Thymus (tissue), 11 donors: ENCODE measurements around the gene SYNDIG1. TPM values are rescaled to one million over a fixed set of nuclear protein-coding genes. Genes with fewer than 3 reads are reported as not detected.

ENCODE experiments used
- DNase-seq, 9 donors: peaks; one replicate each; pipeline ENCODE4 v3.0.0-alpha.2; 2013; ENCODE audit warnings: low spot score in 9 of 9, low read depth in 6 of 9, missing footprints in 1 of 9
- H3K27ac ChIP-seq, 2 donors: one replicate each; pipeline ENCODE4 v1.5.1; 2013; ENCODE audit warnings: control low read depth in 1 of 2, low read depth in 1 of 2, low read length in 1 of 2, mild to moderate bottlenecking in 1 of 2, moderate library complexity in 1 of 2
- H3K27me3 ChIP-seq, 2 donors: one replicate each; pipeline ENCODE4 v1.5.1; 2013; ENCODE audit warnings: low read length in 1 of 2; ENCODE audit not compliant: control insufficient read depth in 2 of 2, insufficient read depth in 1 of 2
- H3K36me3 ChIP-seq, 2 donors: one replicate each; pipeline ENCODE4 v1.5.1; 2013; ENCODE audit warnings: low read length in 1 of 2, mild to moderate bottlenecking in 1 of 2, moderate library complexity in 1 of 2; ENCODE audit not compliant: control insufficient read depth in 2 of 2, insufficient read depth in 2 of 2
- H3K4me1 ChIP-seq, 2 donors: one replicate each; pipeline ENCODE4 v1.5.1; 2013; ENCODE audit warnings: low read length in 2 of 2; ENCODE audit not compliant: control insufficient read depth in 2 of 2, insufficient read depth in 2 of 2
- H3K4me3 ChIP-seq, 2 donors: one replicate each; pipeline ENCODE4 v1.5.1; 2013; ENCODE audit warnings: low read length in 2 of 2, control low read depth in 1 of 2, mild to moderate bottlenecking in 1 of 2
- H3K9me3 ChIP-seq, 2 donors: one replicate each; pipeline ENCODE4 v1.5.1; 2013; ENCODE audit warnings: low read length in 1 of 2, mild to moderate bottlenecking in 1 of 2; ENCODE audit not compliant: control insufficient read depth in 2 of 2, insufficient read depth in 1 of 2
- WGBS: extraction: QIAGEN DNeasy Blood & Tissue Kit; methylation state at CpG from one replicate; pipeline ENCODE4 v1.1.7; 2013; 5-methylcytosine and 5-hydroxymethylcytosine counted together
- polyA plus RNA-seq: library from polyadenylated mRNA; stranded (reverse); fragments of 200-250 nt; gene quantifications from one replicate; pipeline ENCODE4 v1.2.3, GENCODE V29; 2013
- total RNA-seq: library from RNA; stranded (reverse); fragments of 120-200 nt; gene quantifications from one replicate; pipeline ENCODE4 v1.2.4, GENCODE V29; 2013
- donor health status: healthy.

Gene SYNDIG1
- total and polyA plus RNA-seq, 2 donors: 0.41 to 3.2 TPM

DNA sequence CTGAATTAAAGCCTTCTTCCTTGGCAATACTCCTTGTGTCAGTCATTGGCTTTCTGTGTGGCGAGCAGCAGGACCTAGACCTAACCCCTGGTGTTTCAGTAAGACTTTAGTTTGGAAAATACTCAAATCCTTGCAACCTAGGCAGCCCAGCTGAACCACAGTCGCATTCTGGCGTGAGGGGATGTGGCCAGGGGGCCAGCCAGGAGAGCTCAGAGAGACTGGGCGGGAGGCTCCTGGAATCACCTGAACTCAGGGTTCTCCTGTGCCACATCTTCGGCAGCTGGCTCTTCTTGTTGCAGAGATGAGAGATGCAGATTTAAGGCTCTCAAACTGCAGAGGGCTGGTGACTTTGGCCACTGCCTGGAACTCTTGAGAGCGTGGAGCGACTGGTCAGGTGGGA lies 102.7 kb downstream of the SYNDIG1 start:
- WGBS: 98% methylated on average over 7 of the region's 7 CpGs
- no peak for DNase-seq

DNA sequence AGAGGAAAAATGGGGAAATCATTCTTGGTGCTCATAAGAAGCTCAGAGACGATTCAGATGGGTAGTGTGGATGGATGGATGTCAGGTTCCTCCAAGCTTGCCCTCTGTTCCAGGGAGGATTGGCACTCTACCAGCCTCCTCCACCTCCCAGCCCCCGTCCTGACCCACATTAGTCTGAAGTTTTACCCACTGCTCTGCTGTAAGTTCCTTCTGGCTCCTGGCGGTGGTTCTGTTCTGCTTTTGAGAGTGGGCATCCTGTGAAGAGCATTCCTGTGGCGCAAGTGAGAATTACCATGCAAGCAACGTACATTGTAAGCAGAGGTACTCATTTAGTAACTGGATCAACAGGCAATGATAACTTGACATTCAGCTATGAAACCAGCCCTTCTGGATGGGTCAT lies 103.4 kb downstream of the SYNDIG1 start:
- 93% methylated on average over 5 of the region's 5 CpGs for WGBS
- Histone ChIP-seq H3K4me3 (no peak overlapping the region), H3K4me1 (no peaks in the 10 kb centered on the region), H3K36me3 (no peaks in the 10 kb centered on the region), H3K9me3 (no peaks in the 10 kb centered on the region), H3K27ac (no peak overlapping the region), H3K27me3 (no peaks in the 10 kb centered on the region)
- no peak for DNase-seq

More for the DNA sequence above, 102.7 kb downstream of the SYNDIG1 start:
- Histone ChIP-seq H3K4me3 (no peak overlapping the region), H3K27ac (no peak overlapping the region), H3K36me3 (no peaks in the 10 kb centered on the region), H3K27me3 (no peaks in the 10 kb centered on the region), H3K9me3 (no peaks in the 10 kb centered on the region), H3K4me1 (no peaks in the 10 kb centered on the region)

DNA sequence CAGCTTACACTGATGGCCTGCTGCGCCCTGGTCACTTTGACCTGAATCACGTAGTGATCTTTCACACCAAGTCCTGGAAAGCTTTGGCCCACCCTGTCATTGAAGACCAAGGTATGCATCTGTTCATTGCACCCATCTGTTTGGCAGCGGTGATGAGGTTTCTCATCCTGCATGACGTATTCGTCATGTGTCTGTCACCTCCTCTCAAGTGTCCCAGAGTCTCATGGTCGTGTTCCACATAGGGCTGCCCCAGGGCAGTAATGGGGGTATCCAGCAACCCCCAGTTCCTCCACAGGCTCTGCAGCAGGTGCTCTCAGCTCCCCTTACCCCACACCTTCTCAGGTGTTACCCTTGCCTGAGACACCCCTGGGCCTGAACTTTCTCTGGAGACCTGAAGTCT lies 104.1 kb downstream of the SYNDIG1 start:
- Histone ChIP-seq H3K27ac (no peak overlapping the region), H3K4me3 (no peak overlapping the region), H3K4me1 (no peaks in the 10 kb centered on the region), H3K27me3 (no peaks in the 10 kb centered on the region), H3K9me3 (no peaks in the 10 kb centered on the region), H3K36me3 (no peaks in the 10 kb centered on the region)
- WGBS: 95% methylated on average over 6 of the region's 6 CpGs
- DNase-seq: no peak

DNA sequence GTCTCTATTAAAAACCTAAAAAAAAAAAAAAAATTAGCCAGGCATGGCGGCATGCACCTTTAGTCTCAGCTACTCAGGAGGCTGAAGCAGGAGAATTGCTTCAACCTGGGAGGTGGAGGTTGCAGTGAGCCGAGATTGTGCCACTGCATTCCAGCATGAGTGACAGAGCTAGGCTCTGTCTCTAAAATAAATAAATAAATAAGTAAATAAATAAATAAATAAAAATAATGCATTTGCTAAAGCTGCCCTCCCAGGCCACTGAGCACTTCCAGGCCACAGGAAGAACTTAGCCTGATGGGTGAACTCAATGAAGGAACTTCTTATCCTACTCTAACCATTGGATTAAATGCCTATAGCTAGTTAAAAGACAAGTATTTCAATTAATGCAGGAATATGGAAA lies 104.9 kb downstream of the SYNDIG1 start:
- WGBS: 97% methylated on average over 2 of the region's 2 CpGs
- no peak overlapping the region for H3K27ac ChIP-seq
- no peaks in the 10 kb centered on the region for H3K9me3 ChIP-seq
- DNase-seq: no peak
- H3K4me1 ChIP-seq: no peaks in the 10 kb centered on the region
- H3K36me3 ChIP-seq: no peaks in the 10 kb centered on the region
- no peak overlapping the region for H3K4me3 ChIP-seq
- no peaks in the 10 kb centered on the region for H3K27me3 ChIP-seq

DNA sequence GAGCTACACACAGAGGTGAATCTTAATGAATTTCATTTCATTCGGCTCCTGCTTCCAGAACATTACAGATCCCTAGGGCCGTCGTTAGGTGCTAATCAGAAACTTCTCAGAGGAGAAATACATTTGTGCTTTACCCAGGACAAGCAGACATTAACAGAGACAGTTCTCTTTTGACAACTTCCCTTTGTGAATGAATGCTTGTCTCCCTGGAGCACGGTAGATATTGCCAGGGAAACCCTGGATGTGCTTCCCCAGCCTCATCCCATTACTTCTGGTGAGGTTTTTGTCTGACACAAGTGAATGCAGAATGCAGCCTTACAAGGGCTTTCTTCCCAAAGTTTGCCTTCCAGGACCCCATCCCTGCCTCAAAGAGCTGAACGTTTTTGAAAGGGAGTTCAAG lies 105.4 kb downstream of the SYNDIG1 start:
- DNase-seq: no peak
- H3K4me3 ChIP-seq: no peak overlapping the region
- no peaks in the 10 kb centered on the region for H3K36me3 ChIP-seq
- WGBS: 93% methylated on average over 5 of the region's 5 CpGs
- H3K27ac ChIP-seq: no peak overlapping the region
- no peaks in the 10 kb centered on the region for H3K4me1 ChIP-seq
- H3K27me3 ChIP-seq: no peaks in the 10 kb centered on the region
- H3K9me3 ChIP-seq: no peaks in the 10 kb centered on the region

DNA sequence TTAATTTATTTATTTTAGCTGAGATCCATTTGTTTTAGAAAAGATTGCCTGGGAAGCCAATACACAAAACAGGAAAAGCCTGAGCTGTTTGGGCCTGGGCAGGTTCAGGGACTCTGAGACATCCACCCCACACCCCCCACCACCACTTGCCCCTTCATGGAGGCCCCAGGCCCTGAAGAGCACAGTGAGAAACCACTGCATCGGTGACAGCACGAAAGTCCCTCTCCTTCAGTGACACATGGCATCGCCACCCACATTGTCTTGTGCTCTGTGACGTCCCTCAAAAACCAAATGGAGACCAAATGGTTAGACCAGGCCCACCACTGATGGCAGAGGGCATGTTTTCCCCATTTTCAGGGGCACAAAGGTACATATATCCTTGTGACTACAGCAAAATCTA lies 106.4 kb downstream of the SYNDIG1 start:
- Histone ChIP-seq H3K27ac (no peak overlapping the region), H3K4me1 (no peaks in the 10 kb centered on the region), H3K4me3 (no peak overlapping the region), H3K27me3 (no peaks in the 10 kb centered on the region), H3K9me3 (no peaks in the 10 kb centered on the region), H3K36me3 (no peaks in the 10 kb centered on the region)
- no peak for DNase-seq
- WGBS: 96% methylated on average over 4 of the region's 4 CpGs

DNA sequence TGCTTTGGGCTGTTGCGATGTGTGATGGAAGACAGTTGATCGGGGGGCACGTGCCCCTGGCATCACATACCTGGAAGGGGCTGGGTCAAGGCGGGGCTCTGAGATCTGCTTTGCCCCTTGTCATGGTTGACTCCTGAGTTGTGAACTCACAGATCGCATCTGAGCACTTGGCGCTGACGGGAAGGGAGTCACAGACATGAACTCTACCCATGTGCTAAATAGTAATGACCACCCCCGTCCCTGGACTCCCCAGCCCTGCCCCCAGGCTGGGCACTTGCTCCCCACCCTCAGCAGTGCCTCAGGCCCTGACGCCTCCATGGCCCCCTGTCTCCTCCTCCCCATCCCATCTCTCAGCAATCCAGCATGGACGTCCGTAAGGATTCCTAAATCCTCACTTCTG lies 107.0 kb downstream of the SYNDIG1 start:
- 96% methylated on average over 11 of the region's 11 CpGs for WGBS
- Histone ChIP-seq H3K4me3 (no peak overlapping the region), H3K9me3 (no peaks in the 10 kb centered on the region), H3K27me3 (no peaks in the 10 kb centered on the region), H3K36me3 (no peaks in the 10 kb centered on the region), H3K27ac (no peak overlapping the region), H3K4me1 (no peaks in the 10 kb centered on the region)
- no peak for DNase-seq

DNA sequence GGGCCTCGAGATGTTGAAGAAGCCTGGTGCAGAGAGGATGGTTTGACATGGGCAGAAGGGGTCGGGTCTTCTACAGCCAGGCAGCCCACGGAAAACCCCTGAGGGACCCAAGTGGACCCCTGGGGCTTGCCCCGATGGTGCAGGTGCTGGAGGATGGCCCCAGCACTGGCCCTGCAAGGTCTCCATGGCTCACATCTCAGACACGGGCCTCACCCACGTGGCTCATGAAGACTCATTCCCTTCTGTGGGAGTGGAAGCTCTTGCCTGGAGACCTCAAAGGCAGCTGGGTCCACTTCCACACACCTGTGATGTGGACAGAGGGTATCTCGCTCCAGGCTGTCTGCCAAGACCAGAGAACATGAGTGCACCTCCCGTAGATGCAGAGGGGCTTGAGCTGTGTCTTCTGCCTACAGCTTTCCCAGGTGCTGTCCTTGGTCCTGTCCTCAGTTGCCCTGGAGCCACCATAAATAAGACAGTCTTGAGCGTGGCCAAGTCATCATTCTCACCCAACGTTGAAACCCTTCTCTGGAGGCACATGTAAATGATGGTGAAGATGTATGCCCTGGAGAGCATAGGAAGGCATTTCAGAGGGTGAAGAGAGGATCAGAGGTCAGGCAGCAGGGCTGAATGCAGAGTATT lies 108.0 kb downstream of the SYNDIG1 start:
- H3K27ac ChIP-seq: no peak overlapping the region
- no peak overlapping the region for H3K4me3 ChIP-seq
- H3K4me1 ChIP-seq: no peaks in the 10 kb centered on the region
- WGBS: 96% methylated on average over 10 of the region's 10 CpGs
- H3K9me3 ChIP-seq: no peaks in the 10 kb centered on the region
- H3K27me3 ChIP-seq: no peaks in the 10 kb centered on the region
- H3K36me3 ChIP-seq: no peaks in the 10 kb centered on the region
- peak in 3 of 9 donors; percentile 20 to 37 (median 27) for DNase-seq

DNA sequence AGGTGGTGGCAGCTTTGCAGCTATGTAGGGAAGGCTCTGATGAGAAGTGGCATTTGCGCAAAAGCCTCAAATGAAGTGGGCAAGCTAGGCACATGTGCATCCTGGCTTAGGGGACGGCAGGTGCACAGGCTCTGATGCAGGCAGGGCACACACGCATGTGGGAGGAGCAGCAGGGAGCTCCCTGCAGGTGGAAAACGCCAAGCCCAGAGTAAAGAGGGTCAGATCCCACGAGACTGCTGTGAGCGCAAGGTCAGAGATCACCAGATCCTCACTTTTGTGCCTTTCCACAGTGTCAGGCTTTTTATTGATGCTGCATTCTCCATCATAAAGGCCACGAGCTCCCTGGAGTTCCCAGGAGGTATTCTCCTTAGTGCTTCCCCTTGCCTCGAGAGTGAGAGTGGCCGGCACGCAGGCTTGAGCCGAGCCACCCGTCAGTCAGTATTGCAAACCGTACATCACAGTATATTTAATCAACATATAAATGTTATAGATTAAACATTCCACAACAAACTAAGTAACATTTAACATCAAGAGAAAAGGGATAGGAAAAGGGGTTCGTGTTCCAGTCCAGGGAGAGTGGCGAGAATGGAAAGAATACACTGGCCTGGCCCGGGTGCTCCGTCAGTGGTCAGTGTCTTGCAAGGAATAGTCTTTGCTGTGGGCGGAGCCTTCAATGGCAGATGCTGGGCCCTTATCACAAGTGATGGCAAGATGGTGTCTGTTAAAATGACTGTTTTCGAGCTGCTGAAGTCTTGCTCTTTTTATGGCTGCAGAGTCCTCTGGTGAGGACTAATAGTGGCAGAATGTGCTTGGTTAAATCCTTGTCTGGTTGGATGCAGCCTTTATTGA lies 109.4 kb downstream of the SYNDIG1 start:
- no peaks in the 10 kb centered on the region for H3K4me1 ChIP-seq
- no peak overlapping the region for H3K27ac ChIP-seq
- H3K27me3 ChIP-seq: no peaks in the 10 kb centered on the region
- DNase-seq: no peak
- 93% methylated on average over 19 of the region's 19 CpGs for WGBS
- no peak overlapping the region for H3K4me3 ChIP-seq
- no peaks in the 10 kb centered on the region for H3K36me3 ChIP-seq
- H3K9me3 ChIP-seq: no peaks in the 10 kb centered on the region
